Measurements from ENCODE around the gene MAP3K10. TPM values are rescaled to one million over a fixed set of nuclear protein-coding genes. Genes with fewer than 3 reads are reported as not detected.

Gene MAP3K10
- total RNA-seq, 2 donors from 2014 or later, result 35.2 to 39.3 TPM

DNA sequence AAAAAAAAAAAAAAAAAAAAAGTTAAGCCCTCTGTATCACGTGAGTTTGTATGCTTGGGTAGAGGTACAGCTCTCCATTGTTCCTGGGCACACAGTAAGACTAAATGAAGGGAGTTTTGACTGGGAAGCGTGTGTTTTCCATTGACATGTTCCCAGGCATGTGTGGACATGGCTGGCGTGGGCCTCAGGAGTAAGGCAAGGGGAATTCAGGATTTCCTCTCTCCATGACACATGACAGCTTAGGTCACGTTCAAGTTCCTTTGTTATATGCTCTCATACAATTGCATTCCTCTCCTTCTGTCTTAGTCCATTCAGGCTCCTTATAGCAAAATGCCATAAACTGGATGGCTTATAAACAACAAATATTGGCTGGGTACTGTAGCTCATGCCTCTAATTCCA lies 17.1 kb upstream of the MAP3K10 start:
- Histone ChIP-seq H3K27ac (ENCODE audit: low read depth, low read length) (no peak overlapping the region), H3K4me3 (ENCODE audit: low read length) (no peak overlapping the region), H3K4me1 (ENCODE audit: control insufficient read depth, insufficient read depth, low read length) (no peaks in the 10 kb centered on the region), H3K27me3 (ENCODE audit: control insufficient read depth, insufficient read depth, low read length, poor library complexity, severe bottlenecking) (no peaks in the 10 kb centered on the region), H3K36me3 (ENCODE audit: control insufficient read depth, insufficient read depth, low read length) (no peaks in the 10 kb centered on the region), H3K9me3 (ENCODE audit: control insufficient read depth, low read length) (no peaks in the 10 kb centered on the region), H3K9ac (ENCODE audit: extremely low read depth, low read length, poor library complexity, severe bottlenecking) (no peak overlapping the region)
- Mint-ChIP-seq H3K36me3 (ENCODE audit: low read depth) (no peaks in the 10 kb centered on the region), H3K4me1 (no peaks in the 10 kb centered on the region), H3K27ac (no peak overlapping the region), H3K4me3 (no peak overlapping the region), H3K9me3 (peaks cover 16% of the 10 kb centered on the region), H3K27me3 (ENCODE audit: insufficient read depth) (peaks cover 2% of the 10 kb centered on the region)
- TF ChIP-seq, protein P1, sequence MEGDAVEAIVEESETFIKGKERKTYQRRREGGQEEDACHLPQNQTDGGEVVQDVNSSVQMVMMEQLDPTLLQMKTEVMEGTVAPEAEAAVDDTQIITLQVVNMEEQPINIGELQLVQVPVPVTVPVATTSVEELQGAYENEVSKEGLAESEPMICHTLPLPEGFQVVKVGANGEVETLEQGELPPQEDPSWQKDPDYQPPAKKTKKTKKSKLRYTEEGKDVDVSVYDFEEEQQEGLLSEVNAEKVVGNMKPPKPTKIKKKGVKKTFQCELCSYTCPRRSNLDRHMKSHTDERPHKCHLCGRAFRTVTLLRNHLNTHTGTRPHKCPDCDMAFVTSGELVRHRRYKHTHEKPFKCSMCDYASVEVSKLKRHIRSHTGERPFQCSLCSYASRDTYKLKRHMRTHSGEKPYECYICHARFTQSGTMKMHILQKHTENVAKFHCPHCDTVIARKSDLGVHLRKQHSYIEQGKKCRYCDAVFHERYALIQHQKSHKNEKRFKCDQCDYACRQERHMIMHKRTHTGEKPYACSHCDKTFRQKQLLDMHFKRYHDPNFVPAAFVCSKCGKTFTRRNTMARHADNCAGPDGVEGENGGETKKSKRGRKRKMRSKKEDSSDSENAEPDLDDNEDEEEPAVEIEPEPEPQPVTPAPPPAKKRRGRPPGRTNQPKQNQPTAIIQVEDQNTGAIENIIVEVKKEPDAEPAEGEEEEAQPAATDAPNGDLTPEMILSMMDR (conservative IDR thresholded peaks at IDR 0.05), result no peak
- no peak for DNase-seq
- 81 to 91% methylated on average over 2 to 4 of the region's 4 CpGs for WGBS, 2 experiments (ENCODE audit: insufficient coverage in 1 of 2, insufficient read length in 1 of 2)

DNA sequence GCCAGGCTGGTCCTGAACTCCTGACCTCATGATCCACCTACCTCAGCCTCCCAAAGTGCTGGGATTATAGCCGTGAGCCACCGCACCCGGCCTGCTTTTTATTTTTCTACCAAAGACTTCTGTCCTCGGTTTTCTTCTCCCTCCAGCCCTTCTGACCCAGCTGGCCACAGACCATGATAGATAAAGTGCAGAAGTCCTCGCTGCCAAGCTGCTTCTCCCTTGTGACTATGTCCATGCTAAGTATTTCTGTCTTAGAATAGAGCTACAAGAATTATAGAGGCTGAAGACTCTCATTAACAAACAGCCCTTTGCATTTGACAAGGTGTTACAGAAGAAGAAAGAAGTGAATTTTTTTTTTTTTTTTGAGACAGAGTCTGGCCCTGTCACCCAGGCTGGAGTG lies 15.4 kb upstream of the MAP3K10 start:
- Mint-ChIP-seq H3K4me3 (no peak overlapping the region), H3K4me1 (no peaks in the 10 kb centered on the region), H3K9me3 (peaks cover 9% of the 10 kb centered on the region), H3K36me3 (ENCODE audit: low read depth) (no peaks in the 10 kb centered on the region), H3K27me3 (ENCODE audit: insufficient read depth) (no peaks in the 10 kb centered on the region), H3K27ac (no peak overlapping the region)
- Histone ChIP-seq H3K36me3 (ENCODE audit: control insufficient read depth, insufficient read depth, low read length) (no peaks in the 10 kb centered on the region), H3K4me1 (ENCODE audit: control insufficient read depth, insufficient read depth, low read length) (no peaks in the 10 kb centered on the region), H3K9ac (ENCODE audit: extremely low read depth, low read length, poor library complexity, severe bottlenecking) (no peak overlapping the region), H3K9me3 (ENCODE audit: control insufficient read depth, low read length) (no peaks in the 10 kb centered on the region), H3K4me3 (ENCODE audit: low read length) (no peak overlapping the region), H3K27ac (ENCODE audit: low read depth, low read length) (no peak overlapping the region), H3K27me3 (ENCODE audit: control insufficient read depth, insufficient read depth, low read length, poor library complexity, severe bottlenecking) (no peaks in the 10 kb centered on the region)
- WGBS, 2 experiments (ENCODE audit: insufficient coverage in 1 of 2, insufficient read length in 1 of 2), result 50 to 82% methylated on average over 2 to 5 of the region's 5 CpGs
- TF ChIP-seq, protein P1 (conservative IDR thresholded peaks at IDR 0.05), result no peak
- no peak for DNase-seq

DNA sequence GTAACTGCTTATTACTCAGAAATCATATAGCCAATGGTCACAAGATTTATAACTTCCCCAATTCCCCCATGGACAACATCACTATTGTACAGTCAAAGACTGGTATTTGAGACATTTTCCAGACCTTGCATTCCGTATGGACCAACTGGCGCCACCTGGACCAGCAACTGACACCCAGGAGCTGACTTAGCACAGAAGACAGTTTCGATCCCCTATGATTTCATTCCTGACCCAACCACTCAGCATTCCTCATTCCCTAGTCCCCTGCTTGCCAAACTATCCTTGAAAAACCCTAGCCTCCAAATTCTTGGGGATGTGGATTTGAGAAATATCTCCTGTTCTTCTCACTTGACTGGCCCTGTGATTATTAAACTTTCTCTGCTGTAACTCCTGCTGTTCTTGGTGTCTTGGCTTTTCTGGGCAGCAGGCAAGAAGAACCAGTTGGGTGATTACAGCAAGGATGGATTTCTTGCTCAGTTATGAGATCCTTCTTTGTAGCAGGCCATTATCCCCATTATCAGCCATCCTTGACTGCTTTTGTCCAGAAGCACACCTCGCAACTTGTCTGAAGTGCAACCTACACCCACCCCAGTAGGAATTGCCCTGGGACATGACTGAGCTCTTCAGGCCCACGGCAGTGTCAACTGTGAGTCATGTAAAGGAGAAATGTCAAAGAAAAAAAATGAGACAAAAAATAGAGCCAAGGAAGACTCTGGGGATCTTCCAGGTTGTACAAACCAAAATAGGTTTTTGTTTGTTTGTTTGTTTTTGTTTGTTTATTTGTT lies 13.7 kb upstream of the MAP3K10 start:
- H3K4me3 ChIP-seq (ENCODE audit: low read length), result no peak overlapping the region
- H3K27ac Mint-ChIP-seq, result no peak overlapping the region
- no peak overlapping the region for H3K9ac ChIP-seq (ENCODE audit: extremely low read depth, low read length, poor library complexity, severe bottlenecking)
- H3K9me3 Mint-ChIP-seq, result peaks cover 6% of the 10 kb centered on the region
- 81 to 91% methylated on average over 2 to 5 of the region's 5 CpGs for WGBS, 2 experiments (ENCODE audit: insufficient coverage in 1 of 2, insufficient read length in 1 of 2)
- no peaks in the 10 kb centered on the region for H3K4me1 ChIP-seq (ENCODE audit: control insufficient read depth, insufficient read depth, low read length)
- no peak overlapping the region for H3K4me3 Mint-ChIP-seq
- H3K36me3 ChIP-seq (ENCODE audit: control insufficient read depth, insufficient read depth, low read length), result no peaks in the 10 kb centered on the region
- no peaks in the 10 kb centered on the region for H3K27me3 ChIP-seq (ENCODE audit: control insufficient read depth, insufficient read depth, low read length, poor library complexity, severe bottlenecking)
- H3K9me3 ChIP-seq (ENCODE audit: control insufficient read depth, low read length), result no peaks in the 10 kb centered on the region
- H3K27ac ChIP-seq (ENCODE audit: low read depth, low read length), result no peak overlapping the region
- H3K36me3 Mint-ChIP-seq (ENCODE audit: low read depth), result no peaks in the 10 kb centered on the region
- no peaks in the 10 kb centered on the region for H3K4me1 Mint-ChIP-seq
- TF ChIP-seq, protein P1 (conservative IDR thresholded peaks at IDR 0.05), result no peak
- DNase-seq, result no peak
- no peaks in the 10 kb centered on the region for H3K27me3 Mint-ChIP-seq (ENCODE audit: insufficient read depth)
